MM.1S (cell line): ENCODE measurements around the gene SNX19.

Experiments
- DNase-seq: peaks from one replicate; pipeline ENCODE4 v3.0.0-alpha.2; 2015
- H2AFZ ChIP-seq: fragments of 300-600 bp; sonication (generic); 2 replicates; pipeline ENCODE4 v1.6.0; 2016; ENCODE audit warnings: antibody characterized with exemption, low read length
- H3F3A ChIP-seq: fragments of 300-600 bp; sonication (generic); 2 replicates; pipeline ENCODE4 v1.6.1; 2016; ENCODE audit warnings: mild to moderate bottlenecking, antibody characterized with exemption, low read length, moderate library complexity, mixed read lengths; ENCODE audit not compliant: insufficient read depth
- H3K27ac ChIP-seq: fragments of 300-600 bp; sonication (generic); 2 replicates; pipeline ENCODE4 v1.5.1; 2016; ENCODE audit warnings: mild to moderate bottlenecking, low read length
- H3K27me3 ChIP-seq: fragments of 300-600 bp; sonication (generic); replicated peaks from 2 replicates; pipeline ENCODE4 v1.6.0; 2016; ENCODE audit warnings: low read length; ENCODE audit not compliant: insufficient read depth
- H3K36me3 ChIP-seq: fragments of 300-600 bp; sonication (generic); replicated peaks from 2 replicates; pipeline ENCODE4 v1.6.1; 2016; ENCODE audit warnings: mild to moderate bottlenecking, low read length, mixed read lengths; ENCODE audit not compliant: insufficient read depth
- H3K4me1 ChIP-seq: fragments of 300-600 bp; sonication (generic); 2 replicates; pipeline ENCODE4 v1.6.1; 2016; ENCODE audit warnings: low read length, mixed read lengths
- H3K4me2 ChIP-seq: fragments of 300-600 bp; sonication (generic); 2 replicates; pipeline ENCODE4 v1.6.0; 2016; ENCODE audit warnings: low read depth, low read length
- H3K4me3 ChIP-seq: fragments of 300-600 bp; sonication (generic); 2 replicates; pipeline ENCODE4 v1.5.1; 2016; ENCODE audit warnings: low read length, mixed read lengths
- H3K79me2 ChIP-seq: fragments of 300-600 bp; sonication (generic); 2 replicates; pipeline ENCODE4 v1.6.1; 2016; ENCODE audit warnings: mixed run types, low read length, mixed read lengths
- H3K9ac ChIP-seq: fragments of 300-600 bp; sonication (generic); 2 replicates; pipeline ENCODE4 v1.6.1; 2016; ENCODE audit warnings: low read length, mixed read lengths
- H3K9me2 ChIP-seq: fragments of 300-600 bp; sonication (generic); replicated peaks from 2 replicates; pipeline ENCODE4 v1.6.1; 2016; ENCODE audit warnings: mild to moderate bottlenecking, low read length, mixed read lengths; ENCODE audit not compliant: insufficient read depth
- H3K9me3 ChIP-seq: fragments of 300-600 bp; sonication (generic); replicated peaks from 2 replicates; pipeline ENCODE4 v1.6.1; 2016; ENCODE audit warnings: mild to moderate bottlenecking, low read length, mixed read lengths; ENCODE audit not compliant: insufficient read depth
- H4K20me1 ChIP-seq: fragments of 300-600 bp; sonication (generic); 2 replicates; pipeline ENCODE4 v1.6.1; 2016; ENCODE audit warnings: mild to moderate bottlenecking, low read length, moderate library complexity, mixed read lengths; ENCODE audit not compliant: insufficient read depth
- EZH2 ChIP-seq: fragments of 300-600 bp; sonication (generic); optimal IDR thresholded peaks from 2 replicates; pipeline ENCODE3; 2017; ENCODE audit warnings: low read depth, mild to moderate bottlenecking, antibody characterized with exemption, low read length, mixed read lengths
- EZH2phosphoT487 ChIP-seq: fragments of 300-600 bp; sonication (generic); IDR thresholded peaks from 2 replicates; pipeline ENCODE4 v1.6.1; 2018; ENCODE audit warnings: antibody characterized with exemption, low read length
- TF ChIP-seq, protein P1 (sequence below): fragments of 300-600 bp; sonication (generic); IDR thresholded peaks from 2 replicates; pipeline ENCODE4 v1.5.1; 2016; ENCODE audit warnings: antibody characterized with exemption, low read length, mixed read lengths

The SNX19 gene

DNA sequence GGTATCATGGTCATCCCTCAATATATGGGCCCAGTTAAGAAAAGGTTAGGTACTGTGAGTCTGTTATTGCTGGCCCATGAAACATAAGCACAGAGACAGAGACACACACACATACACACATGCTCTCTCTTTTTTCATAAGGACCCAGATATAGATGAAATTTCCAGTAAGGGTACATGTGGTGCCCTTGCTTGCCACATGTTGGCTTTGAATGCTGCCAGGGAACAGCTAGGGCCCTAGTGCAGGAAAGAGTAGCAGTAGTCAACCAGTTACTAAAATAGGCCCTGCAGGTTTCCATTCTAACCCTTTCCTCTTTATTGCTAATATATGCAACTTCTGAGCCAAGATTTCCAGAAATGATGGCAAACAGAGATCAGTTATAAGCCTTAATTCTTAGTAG is 9.1 kb downstream of the SNX19 start:
- Histone ChIP-seq H3K27ac (no peak overlapping the region), H3K4me3 (no peak overlapping the region), H3K27me3 (no peaks in the 10 kb centered on the region), H3K4me2 (no peak overlapping the region), H3K4me1 (no peaks in the 10 kb centered on the region), H4K20me1 (no peaks in the 10 kb centered on the region), H3K79me2 (peaks cover 3% of the 10 kb centered on the region; the same call in 1 of the 2 replicates), H2AFZ (no peak overlapping the region), H3K36me3 (peaks cover 3% of the 10 kb centered on the region; the same call in 1 of the 2 replicates), H3K9me2 (no peaks in the 10 kb centered on the region), H3K9ac (no peak overlapping the region), H3K9me3 (no peaks in the 10 kb centered on the region), H3F3A (no peaks in the 10 kb centered on the region)
- no peak for TF ChIP-seq EZH2phosphoT487
- TF ChIP-seq, protein P1, sequence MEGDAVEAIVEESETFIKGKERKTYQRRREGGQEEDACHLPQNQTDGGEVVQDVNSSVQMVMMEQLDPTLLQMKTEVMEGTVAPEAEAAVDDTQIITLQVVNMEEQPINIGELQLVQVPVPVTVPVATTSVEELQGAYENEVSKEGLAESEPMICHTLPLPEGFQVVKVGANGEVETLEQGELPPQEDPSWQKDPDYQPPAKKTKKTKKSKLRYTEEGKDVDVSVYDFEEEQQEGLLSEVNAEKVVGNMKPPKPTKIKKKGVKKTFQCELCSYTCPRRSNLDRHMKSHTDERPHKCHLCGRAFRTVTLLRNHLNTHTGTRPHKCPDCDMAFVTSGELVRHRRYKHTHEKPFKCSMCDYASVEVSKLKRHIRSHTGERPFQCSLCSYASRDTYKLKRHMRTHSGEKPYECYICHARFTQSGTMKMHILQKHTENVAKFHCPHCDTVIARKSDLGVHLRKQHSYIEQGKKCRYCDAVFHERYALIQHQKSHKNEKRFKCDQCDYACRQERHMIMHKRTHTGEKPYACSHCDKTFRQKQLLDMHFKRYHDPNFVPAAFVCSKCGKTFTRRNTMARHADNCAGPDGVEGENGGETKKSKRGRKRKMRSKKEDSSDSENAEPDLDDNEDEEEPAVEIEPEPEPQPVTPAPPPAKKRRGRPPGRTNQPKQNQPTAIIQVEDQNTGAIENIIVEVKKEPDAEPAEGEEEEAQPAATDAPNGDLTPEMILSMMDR, result no peak
- TF ChIP-seq EZH2, result no peak
- DNase-seq, result no peak

DNA sequence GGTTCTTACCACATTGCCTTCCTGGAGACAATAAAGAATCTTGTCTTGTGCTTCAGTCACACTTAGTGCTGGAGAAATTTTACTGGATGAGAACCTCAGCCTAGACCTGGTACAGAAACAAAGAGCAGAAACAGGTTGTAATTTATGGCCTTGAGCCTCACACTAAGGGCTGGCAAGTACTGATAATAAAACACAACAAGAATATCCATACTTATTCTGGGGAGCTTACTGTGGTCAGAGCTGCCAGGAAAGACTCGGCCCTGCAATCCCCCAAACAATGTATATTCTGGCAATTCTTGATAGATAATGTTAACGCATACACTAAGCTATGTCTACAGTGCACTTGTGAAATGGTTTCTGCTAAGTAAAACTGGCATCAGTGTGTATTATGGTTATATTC is 9.7 kb downstream of the SNX19 start:
- H3F3A ChIP-seq, result no peaks in the 10 kb centered on the region
- no peaks in the 10 kb centered on the region for H3K27me3 ChIP-seq
- H4K20me1 ChIP-seq, result no peaks in the 10 kb centered on the region
- H3K4me3 ChIP-seq, result no peak overlapping the region
- H3K4me2 ChIP-seq, result no peak overlapping the region
- H3K9ac ChIP-seq, result no peak overlapping the region
- peaks cover 3% of the 10 kb centered on the region; the same call in 1 of the 2 replicates for H3K79me2 ChIP-seq
- H3K36me3 ChIP-seq, result peaks cover 3% of the 10 kb centered on the region; the same call in 1 of the 2 replicates
- H3K9me3 ChIP-seq, result no peaks in the 10 kb centered on the region
- H3K27ac ChIP-seq, result no peak overlapping the region
- TF ChIP-seq, protein P1, result no peak
- TF ChIP-seq EZH2phosphoT487, result no peak
- TF ChIP-seq EZH2, result no peak
- H3K4me1 ChIP-seq, result no peaks in the 10 kb centered on the region
- no peaks in the 10 kb centered on the region for H3K9me2 ChIP-seq
- DNase-seq, result no peak
- no peak overlapping the region for H2AFZ ChIP-seq

DNA sequence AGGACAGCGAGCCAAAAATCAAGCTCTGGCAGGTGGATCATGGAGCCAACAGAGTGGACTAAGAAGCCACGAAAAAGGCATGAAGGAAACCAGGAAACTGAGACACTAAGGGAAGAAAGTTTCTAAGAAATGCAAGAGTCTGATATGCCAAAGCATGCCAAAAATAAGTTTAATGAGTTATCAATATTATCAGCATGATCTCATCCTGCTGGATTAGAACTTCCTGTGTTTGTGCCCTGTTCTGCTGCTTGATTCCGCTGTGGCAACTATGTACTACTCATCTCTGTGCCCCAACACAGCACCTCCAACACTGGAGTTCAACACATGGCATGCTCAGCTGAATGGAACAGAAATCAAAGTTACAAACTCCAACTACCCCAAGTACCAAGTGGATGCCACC is 10.8 kb downstream of the SNX19 start:
- H3K9me3 ChIP-seq, result no peaks in the 10 kb centered on the region
- no peaks in the 10 kb centered on the region for H4K20me1 ChIP-seq
- no peak overlapping the region for H3K27ac ChIP-seq
- H2AFZ ChIP-seq, result no peak overlapping the region
- H3K27me3 ChIP-seq, result no peaks in the 10 kb centered on the region
- H3K9ac ChIP-seq, result no peak overlapping the region
- no peaks in the 10 kb centered on the region for H3F3A ChIP-seq
- no peak overlapping the region for H3K4me3 ChIP-seq
- no peak overlapping the region for H3K4me2 ChIP-seq
- H3K4me1 ChIP-seq, result no peaks in the 10 kb centered on the region
- H3K9me2 ChIP-seq, result no peaks in the 10 kb centered on the region
- H3K36me3 ChIP-seq, result peaks cover 6% of the 10 kb centered on the region; the same call in 1 of the 2 replicates
- no peak for DNase-seq
- TF ChIP-seq, protein P1, result no peak
- TF ChIP-seq EZH2 (no peak), EZH2phosphoT487 (no peak)
- H3K79me2 ChIP-seq, result no peaks in the 10 kb centered on the region
